Gastroesophageal sphincter (tissue), 4 donors: ENCODE data around the gene SND1. TPM values are rescaled to one million over a fixed set of nuclear protein-coding genes. Genes with fewer than 3 reads are reported as not detected.
"Not testable (repeated sequence)": the region's sequence is repeated elsewhere in the genome, so short reads cannot be mapped to it uniquely, and the experiment has no call there.

Experiments used
- ATAC-seq: fragments of 150-250 bp; one replicate; pipeline ENCODE4 v1.9.1; 2016; ENCODE audit warnings: mild to moderate bottlenecking, moderate library complexity
- H3K27ac ChIP-seq, 4 donors: fragments of 200-600 bp; sonication (generic) in 3 of 4; 1 replicate in 3 of 4; 2 replicates in 1 of 4; pipeline ENCODE4 v1.5.1; 2016 to 2019
- H3K27me3 ChIP-seq: fragments of 200-600 bp; sonication (generic); one replicate; pipeline ENCODE4 v1.5.1; 2019
- H3K36me3 ChIP-seq, 2 donors: fragments of 200-600 bp; sonication (generic); one replicate each; pipeline ENCODE4 v1.5.1; 2019; ENCODE audit warnings: control low read depth in 1 of 2
- H3K4me1 ChIP-seq, 3 donors: fragments of 200-600 bp; sonication (generic); 1 replicate in 2 of 3; 2 replicates in 1 of 3; pipeline ENCODE4 v1.5.1; 2016 to 2019; ENCODE audit warnings: control low read depth in 2 of 3
- H3K4me3 ChIP-seq, 2 donors: fragments of 200-600 bp; sonication (generic); one replicate each; pipeline ENCODE4 v1.5.1; 2019; ENCODE audit warnings: mild to moderate bottlenecking in 1 of 2, moderate library complexity in 1 of 2
- H3K9me3 ChIP-seq, 3 donors: fragments of 200-600 bp; sonication (generic); one replicate each; pipeline ENCODE4 v1.5.1; 2017 to 2019; ENCODE audit warnings: control low read depth in 2 of 3
- EP300 ChIP-seq: sonication (generic); formaldehyde crosslinking; IDR thresholded peaks from one replicate; pipeline ENCODE4 v1.6.1; 2017; ENCODE audit warnings: antibody characterized with exemption, mild to moderate bottlenecking
- POLR2A ChIP-seq, 2 donors: fragments of 450-650 bp; IDR thresholded peaks; one replicate each; pipeline ENCODE4 v1.6.1; 2017; ENCODE audit warnings: antibody characterized with exemption in 2 of 2, mild to moderate bottlenecking in 2 of 2, moderate library complexity in 1 of 2
- POLR2AphosphoS5 ChIP-seq: sonication (generic); formaldehyde crosslinking; IDR thresholded peaks from one replicate; pipeline ENCODE4 v1.6.1; 2017; ENCODE audit warnings: antibody characterized with exemption
- WGBS, 2 donors: methylation state at CpG; one replicate each; pipeline ENCODE4 v1.1.5; 2018; ENCODE audit warnings: low coverage in 1 of 2; 5-methylcytosine and 5-hydroxymethylcytosine counted together
- total RNA-seq, 4 donors: library from RNA; depleted of rRNA; stranded (reverse); fragments of >200 nt; gene quantifications; one replicate each; pipeline ENCODE4 v1.1.0, GENCODE V29; 2016
- TF ChIP-seq, protein P1 (sequence below), 4 experiments: fragments of 200-600 bp in 2 of 4; fragments of 450-650 bp in 2 of 4; sonication (generic) in 1 of 4; IDR thresholded peaks; one replicate each; pipeline ENCODE4 v1.5.1; 2017 to 2019; ENCODE audit warnings: antibody characterized with exemption in 4 of 4, mild to moderate bottlenecking in 2 of 4, moderate library complexity in 2 of 4

SND1 gene
- total RNA-seq, 4 donors from 2014 or later: 97.1 to 119 (median 103) TPM

DNA sequence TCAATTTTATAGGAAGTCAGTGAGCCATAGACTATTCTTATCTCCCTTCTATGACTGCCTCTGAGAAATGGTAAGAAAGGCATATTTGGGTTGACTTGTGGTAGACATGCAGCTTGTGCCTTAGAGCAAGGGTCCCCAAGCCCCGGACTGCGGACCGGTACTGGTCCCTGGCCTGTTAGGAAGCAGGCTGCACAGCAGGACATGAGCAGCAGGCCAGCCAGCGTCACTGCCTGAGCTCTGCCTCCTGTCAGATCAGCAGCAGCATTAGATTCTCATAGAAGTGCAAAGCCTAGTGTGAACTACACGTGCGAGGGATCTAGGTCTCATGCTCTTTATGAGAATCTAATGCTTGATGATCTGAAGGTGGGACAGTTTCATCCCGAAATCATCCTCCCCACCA lies 180.6 kb downstream of the SND1 start:
- ATAC-seq: no peak
- Histone ChIP-seq H3K36me3 (no peaks in the 10 kb centered on the region), H3K9me3 (no peaks in the 10 kb centered on the region), H3K27ac (no peak overlapping the region), H3K4me3 (no peak overlapping the region), H3K4me1 (no peaks in the 10 kb centered on the region), H3K27me3 (no peaks in the 10 kb centered on the region)
- TF ChIP-seq POLR2AphosphoS5 (no peak), POLR2A (IDR thresholded peaks at IDR 0.05) (no peak), EP300 (no peak)
- TF ChIP-seq, protein P1, sequence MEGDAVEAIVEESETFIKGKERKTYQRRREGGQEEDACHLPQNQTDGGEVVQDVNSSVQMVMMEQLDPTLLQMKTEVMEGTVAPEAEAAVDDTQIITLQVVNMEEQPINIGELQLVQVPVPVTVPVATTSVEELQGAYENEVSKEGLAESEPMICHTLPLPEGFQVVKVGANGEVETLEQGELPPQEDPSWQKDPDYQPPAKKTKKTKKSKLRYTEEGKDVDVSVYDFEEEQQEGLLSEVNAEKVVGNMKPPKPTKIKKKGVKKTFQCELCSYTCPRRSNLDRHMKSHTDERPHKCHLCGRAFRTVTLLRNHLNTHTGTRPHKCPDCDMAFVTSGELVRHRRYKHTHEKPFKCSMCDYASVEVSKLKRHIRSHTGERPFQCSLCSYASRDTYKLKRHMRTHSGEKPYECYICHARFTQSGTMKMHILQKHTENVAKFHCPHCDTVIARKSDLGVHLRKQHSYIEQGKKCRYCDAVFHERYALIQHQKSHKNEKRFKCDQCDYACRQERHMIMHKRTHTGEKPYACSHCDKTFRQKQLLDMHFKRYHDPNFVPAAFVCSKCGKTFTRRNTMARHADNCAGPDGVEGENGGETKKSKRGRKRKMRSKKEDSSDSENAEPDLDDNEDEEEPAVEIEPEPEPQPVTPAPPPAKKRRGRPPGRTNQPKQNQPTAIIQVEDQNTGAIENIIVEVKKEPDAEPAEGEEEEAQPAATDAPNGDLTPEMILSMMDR (IDR thresholded peaks at IDR 0.05): no peak
- 90 to 96% methylated on average over 2 to 3 of the region's 7 CpGs for WGBS, 2 donors

DNA sequence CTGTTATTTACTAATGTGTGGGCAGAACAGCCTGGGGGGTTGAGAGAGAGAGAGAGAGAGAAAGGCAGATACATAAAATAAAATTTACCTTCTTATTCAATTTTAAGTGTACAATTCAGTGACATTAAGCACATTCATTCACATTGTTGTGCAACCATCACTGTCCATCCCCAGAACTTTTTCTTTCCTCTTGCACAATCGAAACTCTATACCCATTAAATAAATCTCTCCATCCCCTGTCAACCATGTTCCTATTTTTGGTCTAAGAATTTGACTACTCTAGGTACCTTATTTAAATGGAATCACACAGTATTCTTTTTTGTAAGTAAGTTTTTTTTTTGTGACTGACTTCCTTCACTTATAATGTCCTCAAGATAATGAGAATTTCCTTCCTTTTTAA lies 181.6 kb downstream of the SND1 start:
- no peak for TF ChIP-seq POLR2A (IDR thresholded peaks at IDR 0.05)
- H3K9me3 ChIP-seq: no peaks in the 10 kb centered on the region
- peak; percentile 25 for ATAC-seq
- H3K27ac ChIP-seq: no peak overlapping the region
- H3K4me3 ChIP-seq: no peak overlapping the region
- H3K36me3 ChIP-seq: no peaks in the 10 kb centered on the region
- H3K27me3 ChIP-seq: no peaks in the 10 kb centered on the region
- H3K4me1 ChIP-seq: no peaks in the 10 kb centered on the region
- 71 to 73% methylated on average over 1 of the region's 1 CpG for WGBS, 2 donors

DNA sequence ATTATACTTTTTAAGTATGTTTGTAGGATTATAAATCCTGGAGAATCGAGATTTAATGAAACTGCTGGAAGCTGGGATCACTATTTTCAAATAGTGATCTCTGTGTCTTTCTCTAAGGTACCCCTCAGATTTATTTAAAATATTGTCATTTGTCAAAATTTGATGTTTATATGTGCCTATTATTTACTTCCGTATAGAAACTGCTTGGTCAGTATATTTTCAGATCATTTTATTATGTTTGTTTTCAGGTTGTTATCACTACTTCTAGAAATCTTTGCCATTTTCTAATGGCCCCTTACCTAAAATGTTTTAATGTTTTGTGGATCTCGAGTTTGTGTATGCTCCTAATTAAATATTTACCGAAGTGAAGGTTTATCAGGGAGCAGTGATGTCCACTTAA lies 183.7 kb downstream of the SND1 start:
- no peaks in the 10 kb centered on the region for H3K4me1 ChIP-seq
- no peaks in the 10 kb centered on the region for H3K27me3 ChIP-seq
- TF ChIP-seq EP300 (no peak), POLR2A (IDR thresholded peaks at IDR 0.05) (no peak), POLR2AphosphoS5 (no peak)
- TF ChIP-seq, protein P1 (IDR thresholded peaks at IDR 0.05): no peak
- H3K36me3 ChIP-seq: no peaks in the 10 kb centered on the region
- H3K27ac ChIP-seq: no peak overlapping the region
- WGBS, 2 donors: 92 to 94% methylated on average over 2 to 4 of the region's 4 CpGs
- ATAC-seq: no peak
- H3K4me3 ChIP-seq: no peak overlapping the region
- H3K9me3 ChIP-seq: no peaks in the 10 kb centered on the region

DNA sequence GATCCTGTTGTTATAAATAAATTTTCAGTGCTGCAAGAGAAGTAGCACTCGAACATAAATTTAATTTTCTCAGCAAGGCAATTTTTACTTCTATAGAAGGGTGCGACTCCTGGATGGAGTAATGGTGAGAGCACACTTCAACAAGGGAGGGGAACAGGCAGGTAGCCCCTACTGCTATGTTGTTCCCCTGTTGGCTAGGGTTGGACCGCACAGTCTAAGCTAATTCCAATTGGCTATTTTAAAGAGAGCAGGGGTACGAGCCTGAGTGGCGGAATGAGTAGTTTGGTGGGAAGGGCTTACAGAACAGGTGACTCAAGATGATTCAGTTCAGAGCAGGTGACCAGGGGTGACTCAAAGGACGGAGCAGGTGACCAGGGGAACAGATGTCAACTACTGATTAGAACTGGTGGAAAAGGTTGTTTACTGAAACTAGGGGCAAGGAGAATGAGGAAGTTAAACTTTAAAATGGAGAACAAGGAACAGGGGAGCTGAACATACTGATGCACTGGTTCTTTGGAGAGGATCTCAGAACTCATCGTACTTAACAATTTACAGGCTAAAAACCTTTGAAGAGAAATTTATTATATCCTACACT lies 185.9 kb downstream of the SND1 start:
- not testable (repeated sequence) for H3K4me3 ChIP-seq, H3K36me3 ChIP-seq, ATAC-seq, H3K27me3 ChIP-seq, H3K4me1 ChIP-seq, H3K27ac ChIP-seq, H3K9me3 ChIP-seq
- WGBS, 2 donors: 95 to 96% methylated on average over 4 to 7 of the region's 7 CpGs

DNA sequence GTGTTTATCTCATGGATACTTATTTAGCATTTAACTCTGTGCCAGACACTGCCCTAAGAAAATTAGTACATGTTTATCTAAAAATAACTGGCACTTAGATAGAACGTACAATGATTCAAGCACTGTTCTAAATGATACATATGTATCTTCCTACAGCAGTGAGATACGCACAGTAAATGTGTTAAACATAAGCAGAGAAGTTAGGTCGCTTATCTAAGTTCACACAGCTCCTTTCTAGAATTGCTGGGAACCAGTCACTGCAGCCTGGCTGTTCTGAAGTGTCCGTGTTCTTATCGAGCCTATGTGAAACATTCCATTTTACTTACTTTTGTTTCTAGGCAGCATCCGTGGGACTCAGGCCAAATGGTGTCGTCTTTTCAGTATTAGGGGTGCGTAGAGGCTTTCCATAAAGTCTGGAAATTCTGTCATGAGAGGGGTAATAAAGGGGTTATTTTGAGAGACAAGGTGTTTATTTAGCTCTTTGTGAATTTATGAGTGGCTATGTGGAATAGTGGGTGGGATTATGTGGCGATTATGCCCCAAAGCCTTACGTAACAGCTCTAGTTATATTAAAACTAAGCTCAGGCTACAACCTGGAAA lies 186.9 kb downstream of the SND1 start:
- ATAC-seq: no peak
- TF ChIP-seq, protein P1 (IDR thresholded peaks at IDR 0.05): no peak
- TF ChIP-seq POLR2A (IDR thresholded peaks at IDR 0.05) (no peak), POLR2AphosphoS5 (no peak), EP300 (no peak)
- H3K9me3 ChIP-seq: no peaks in the 10 kb centered on the region
- H3K27me3 ChIP-seq: no peaks in the 10 kb centered on the region
- H3K36me3 ChIP-seq: no peaks in the 10 kb centered on the region
- no peak overlapping the region for H3K4me3 ChIP-seq
- peaks cover 0 to 1% (median 0%) of the 10 kb centered on the region in 3 donors for H3K4me1 ChIP-seq
- WGBS, 2 donors: 72 to 81% methylated on average over 10 of the region's 10 CpGs
- no peak overlapping the region for H3K27ac ChIP-seq

DNA sequence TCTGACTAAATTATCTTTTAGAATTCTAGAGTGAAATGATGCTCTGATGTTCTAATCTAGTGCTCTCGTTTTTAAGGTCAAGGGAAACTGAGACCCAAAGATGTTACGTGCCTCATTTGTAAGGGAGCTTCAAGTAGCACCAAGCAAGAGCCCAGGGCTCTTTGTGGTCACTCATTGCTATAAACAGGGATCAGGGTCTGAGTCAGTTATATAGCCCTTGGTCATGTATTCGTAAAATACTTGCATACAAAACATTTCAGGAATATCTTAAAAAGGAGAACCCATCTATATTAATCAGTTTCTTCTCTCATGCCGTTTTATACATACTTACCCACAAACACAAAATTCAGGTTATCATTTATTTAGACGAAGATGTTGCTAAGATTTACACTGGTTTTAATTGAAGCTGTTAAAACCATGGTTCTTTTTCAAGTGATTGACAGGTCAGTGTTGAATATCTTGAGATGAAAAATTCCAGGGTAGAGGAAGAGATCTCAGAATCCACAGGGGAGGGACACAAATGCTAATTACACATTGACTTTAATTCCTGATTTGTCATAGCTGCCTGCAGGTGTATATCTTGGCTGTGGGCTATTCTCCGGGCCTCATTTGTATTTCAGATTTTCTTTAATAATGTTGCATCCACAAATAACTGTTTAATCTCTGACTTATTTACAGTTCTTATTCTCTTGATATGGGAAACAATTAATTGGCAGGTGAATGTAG lies 188.4 kb downstream of the SND1 start:
- Histone ChIP-seq H3K4me1 (peaks cover 3 to 16% (median 8%) of the 10 kb centered on the region in 3 donors), H3K9me3 (no peaks in the 10 kb centered on the region), H3K4me3 (no peak overlapping the region), H3K36me3 (no peaks in the 10 kb centered on the region), H3K27ac (no peak overlapping the region), H3K27me3 (no peaks in the 10 kb centered on the region)
- WGBS, 2 donors: 97% methylated on average over 6 of the region's 6 CpGs
- ATAC-seq: no peak
- no peak for TF ChIP-seq EP300
- TF ChIP-seq POLR2AphosphoS5: no peak
- TF ChIP-seq POLR2A (IDR thresholded peaks at IDR 0.05): no peak
- TF ChIP-seq, protein P1 (IDR thresholded peaks at IDR 0.05): no peak
